OCI-LY3 (cell line): ENCODE results near the gene OPTC.

Experiments used
- H2AFZ ChIP-seq: fragments of 200-600, 300-600 bp; shearing (Covaris generic); 2 replicates; pipeline ENCODE4 v1.6.0; 2014; ENCODE audit warnings: antibody characterized with exemption, low read depth, low read length
- H3K27ac ChIP-seq: fragments of 200-600, 300-600 bp; sonication (generic); 2 replicates; pipeline ENCODE4 v1.5.1; 2014; ENCODE audit warnings: mild to moderate bottlenecking, low read length, moderate library complexity, mixed read lengths
- H3K27me3 ChIP-seq: fragments of 200-600, 300-600 bp; sonication (generic); 2 replicates; pipeline ENCODE4 v1.6.1; 2014; ENCODE audit warnings: low read depth, low read length, mixed read lengths
- H3K36me3 ChIP-seq: fragments of 200-600, 300-600 bp; sonication (generic); replicated peaks from 2 replicates; pipeline ENCODE3; 2014; ENCODE audit warnings: low read depth, low read length, mixed read lengths
- H3K4me1 ChIP-seq: fragments of 300-600, 200-600 bp; sonication (generic); 2 replicates; pipeline ENCODE4 v1.6.1; 2014; ENCODE audit warnings: low read length, mixed read lengths
- H3K4me2 ChIP-seq: fragments of 200-600, 300-600 bp; sonication (generic); 2 replicates; pipeline ENCODE4 v1.6.1; 2014; ENCODE audit warnings: low read length, mixed read lengths
- H3K4me3 ChIP-seq: fragments of 300-600, 200-600 bp; sonication (generic); 2 replicates; pipeline ENCODE4 v1.5.1; 2014; ENCODE audit warnings: antibody characterized with exemption, mild to moderate bottlenecking, low read length, moderate library complexity
- H3K79me2 ChIP-seq: fragments of 300-600, 200-600 bp; shearing (Covaris generic); 2 replicates; pipeline ENCODE4 v1.6.1; 2014; ENCODE audit warnings: mild to moderate bottlenecking, low read length, mixed read lengths
- H3K9ac ChIP-seq: fragments of 300-600, 200-600 bp; shearing (Covaris generic); 2 replicates; pipeline ENCODE4 v1.6.0; 2014; ENCODE audit warnings: mild to moderate bottlenecking, low read length, moderate library complexity
- H3K9me3 ChIP-seq: fragments of 200-600, 300-600 bp; shearing (Covaris generic); 2 replicates; pipeline ENCODE4 v1.6.1; 2014; ENCODE audit warnings: low read length, mixed read lengths; ENCODE audit not compliant: insufficient read depth
- H4K20me1 ChIP-seq: fragments of 200-600, 300-600 bp; sonication (generic); 2 replicates; pipeline ENCODE4 v1.6.1; 2016; ENCODE audit warnings: low read length, mixed read lengths; ENCODE audit not compliant: insufficient read depth
- CTCF ChIP-seq: fragments of 200-600, 300-600 bp; sonication (generic); IDR thresholded peaks from 2 replicates; pipeline ENCODE4 v1.5.1; 2014; ENCODE audit warnings: antibody characterized with exemption, low read length, low read depth
- EZH2phosphoT487 ChIP-seq: fragments of 200-600 bp; shearing (Covaris generic); IDR thresholded peaks from 2 replicates; pipeline ENCODE4 v1.6.1; 2018; ENCODE audit warnings: antibody characterized with exemption, mixed run types, low read depth

The OPTC gene

GRCh38 chr1:203495845-203496244, 1.9 kb downstream of the OPTC start:
- Histone ChIP-seq H3K27me3 (peaks cover 23% of the 10 kb centered on the region), H3K36me3 (no peaks in the 10 kb centered on the region), H4K20me1 (no peaks in the 10 kb centered on the region), H3K4me1 (no peaks in the 10 kb centered on the region), H3K79me2 (no peaks in the 10 kb centered on the region), H3K4me3 (no peak overlapping the region), H3K9me3 (no peaks in the 10 kb centered on the region), H3K9ac (no peak overlapping the region), H3K27ac (no peak overlapping the region), H2AFZ (no peak overlapping the region), H3K4me2 (no peak overlapping the region)
- TF ChIP-seq EZH2phosphoT487 (no peak), CTCF (no peak)

GRCh38 chr1:203497269-203497777, 3.4 kb downstream of the OPTC start:
- no peak overlapping the region for H3K27ac ChIP-seq
- H3K9me3 ChIP-seq = no peaks in the 10 kb centered on the region
- TF ChIP-seq EZH2phosphoT487 (no peak), CTCF (no peak)
- H4K20me1 ChIP-seq = no peaks in the 10 kb centered on the region
- H3K4me2 ChIP-seq = no peak overlapping the region
- no peak overlapping the region for H3K9ac ChIP-seq
- H3K27me3 ChIP-seq = peaks cover 19% of the 10 kb centered on the region
- no peaks in the 10 kb centered on the region for H3K4me1 ChIP-seq
- H3K36me3 ChIP-seq = no peaks in the 10 kb centered on the region
- H3K79me2 ChIP-seq = no peaks in the 10 kb centered on the region
- no peak overlapping the region for H2AFZ ChIP-seq
- H3K4me3 ChIP-seq = no peak overlapping the region

- TF ChIP-seq EZH2phosphoT487 = no peak
- no peak for TF ChIP-seq CTCF
- Histone ChIP-seq H3K79me2 (no peaks in the 10 kb centered on the region), H3K4me3 (no peak overlapping the region), H3K27me3 (peaks cover 22% of the 10 kb centered on the region), H3K27ac (no peak overlapping the region), H3K36me3 (no peaks in the 10 kb centered on the region), H3K9ac (no peak overlapping the region), H4K20me1 (no peaks in the 10 kb centered on the region), H3K4me2 (no peak overlapping the region), H3K4me1 (no peaks in the 10 kb centered on the region; the same call in 1 of the 2 replicates), H3K9me3 (no peaks in the 10 kb centered on the region), H2AFZ (no peak overlapping the region)
These were observed 5.8 kb downstream of the OPTC start for GRCh38 chr1:203499643-203500278.

- peaks cover 22% of the 10 kb centered on the region for H3K27me3 ChIP-seq
- no peaks in the 10 kb centered on the region for H4K20me1 ChIP-seq
- H3K4me3 ChIP-seq = no peak overlapping the region
- no peaks in the 10 kb centered on the region for H3K79me2 ChIP-seq
- no peak overlapping the region for H3K9ac ChIP-seq
- no peak overlapping the region for H2AFZ ChIP-seq
- TF ChIP-seq EZH2phosphoT487 (no peak), CTCF (no peak)
- no peaks in the 10 kb centered on the region; the same call in 1 of the 2 replicates for H3K4me1 ChIP-seq
- no peak overlapping the region for H3K27ac ChIP-seq
- H3K9me3 ChIP-seq = no peaks in the 10 kb centered on the region
- H3K36me3 ChIP-seq = no peaks in the 10 kb centered on the region
- no peak overlapping the region for H3K4me2 ChIP-seq
These were observed 6.3 kb downstream of the OPTC start for GRCh38 chr1:203500279-203500678.
